Astrocyte of the cerebellum (primary cell): ENCODE data around the gene FICD.
"Not testable (repeated sequence)": the region's sequence is repeated elsewhere in the genome, so short reads cannot be mapped to it uniquely, and the experiment has no call there.

ENCODE experiments used
- DNase-seq: peaks from one replicate; pipeline ENCODE4 v3.0.0-alpha.2; 2011; ENCODE audit warnings: low read depth
- H3K4me3 ChIP-seq: 2 replicates; pipeline ENCODE4 v1.5.1; 2011; ENCODE audit warnings: mild to moderate bottlenecking, low read depth, low read length, moderate library complexity
- CTCF ChIP-seq: IDR thresholded peaks from 2 replicates; pipeline ENCODE4 v1.5.1; 2012; ENCODE audit warnings: low read length, low read depth, moderate library complexity, mild to moderate bottlenecking; ENCODE audit errors: missing control alignments
- in situ Hi-C: cut with HindIII; loops from 2 replicates; pipeline ENCODE4 v1.10.0; 2017; ENCODE audit warnings: low sequenced_read_pairs

The FICD gene

GRCh38 chr12:108547686-108548085 is 32.6 kb downstream of the FICD start:
- DNase-seq: no peak
- TF ChIP-seq CTCF: no peak
- no peak overlapping the region for H3K4me3 ChIP-seq
- in situ Hi-C loops: no loop called here

GRCh38 chr12:108548954-108549521 is 34.0 kb downstream of the FICD start:
- in situ Hi-C loops: no loop called here
- H3K4me3 ChIP-seq: no peak overlapping the region
- DNase-seq: no peak
- TF ChIP-seq CTCF: no peak

- no peak overlapping the region for H3K4me3 ChIP-seq
- TF ChIP-seq CTCF: no peak
- peak; percentile 76 for DNase-seq
- in situ Hi-C loops: no loop called here
These were observed 36.5 kb downstream of the FICD start for GRCh38 chr12:108551535-108551934.

- TF ChIP-seq CTCF: no peak
- DNase-seq: no peak
- in situ Hi-C loops: no loop called here
- H3K4me3 ChIP-seq: no peak overlapping the region
These were observed 38.7 kb downstream of the FICD start for GRCh38 chr12:108553799-108554198.

GRCh38 chr12:108555383-108555782 is 40.3 kb downstream of the FICD start:
- H3K4me3 ChIP-seq, DNase-seq, in situ Hi-C loops: not testable (repeated sequence)

GRCh38 chr12:108559007-108559655 is 44.1 kb downstream of the FICD start:
- in situ Hi-C loops: no loop called here
- no peak for TF ChIP-seq CTCF
- peak overlapping the region; percentile 100 for H3K4me3 ChIP-seq
- DNase-seq: no peak

GRCh38 chr12:108559748-108560147 is 44.7 kb downstream of the FICD start:
- DNase-seq: no peak
- in situ Hi-C loops: loop anchor here (5.0 kb wide), 3 partner anchors 73 to 273 kb away; partner anchors contain the start of gene SELPLG
- peak overlapping the region; percentile 100 for H3K4me3 ChIP-seq
- no peak for TF ChIP-seq CTCF
